PC-3 (cell line): ENCODE results near the gene PROSER2. TPM values are rescaled to one million over a fixed set of nuclear protein-coding genes. Genes with fewer than 3 reads are reported as not detected.

Experiments used
- ATAC-seq: fragments of 200-7000 bp; cut with Tn5 transposase; 2 replicates; pipeline ENCODE4 v1.9.1; 2020; ENCODE audit warnings: mild to moderate bottlenecking, moderate library complexity
- BruUV-seq: library from RNA; stranded (reverse); fragments of 400-500 nt; replicated peaks from 2 replicates; lab custom pipeline; 2021; lab: Mats Ljungman, UMichigan
- CTCF ChIA-PET: fragments of 300-600 bp; sonication (Branson Sonifier 250); formaldehyde crosslinking; loops from one replicate; lab custom pipeline; 2022; ENCODE audit warnings: antibody characterized with exemption; lab: Charles Lee
- POLR2A ChIA-PET: fragments of 300-600 bp; sonication (Branson Sonifier 250); formaldehyde crosslinking; loops from one replicate; lab custom pipeline; 2022; ENCODE audit warnings: antibody characterized with exemption; ENCODE audit not compliant: unreplicated experiment; lab: Charles Lee
- DNase-seq: peaks from one replicate; pipeline ENCODE4 v3.0.0-alpha.2; 2015
- H2AFZ ChIP-seq: fragments of 300-600 bp; sonication (generic); 2 replicates; pipeline ENCODE4 v1.6.0; 2016; ENCODE audit warnings: antibody characterized with exemption, low read length
- H3F3A ChIP-seq: fragments of 300-600 bp; sonication (generic); one replicate; pipeline ENCODE4 v1.6.0; 2017; ENCODE audit warnings: antibody characterized with exemption, low read length, control low read depth, mild to moderate bottlenecking; ENCODE audit not compliant: unreplicated experiment
- H3K27ac ChIP-seq: fragments of 300-600 bp; sonication (generic); 2 replicates; pipeline ENCODE4 v1.5.1; 2016; ENCODE audit warnings: mild to moderate bottlenecking, low read length
- H3K27me3 ChIP-seq: fragments of 300-600 bp; sonication (generic); 2 replicates; pipeline ENCODE4 v1.6.1; 2016; ENCODE audit warnings: low read length, mixed read lengths
- H3K36me3 ChIP-seq: fragments of 300-600 bp; sonication (generic); 2 replicates; pipeline ENCODE4 v1.6.1; 2016; ENCODE audit warnings: low read depth, mixed run types, low read length, mixed read lengths
- H3K4me1 ChIP-seq: fragments of 300-600 bp; sonication (generic); 2 replicates; pipeline ENCODE4 v1.5.1; 2016; ENCODE audit warnings: low read length; ENCODE audit not compliant: insufficient read depth
- H3K4me2 ChIP-seq: fragments of 300-600 bp; sonication (generic); 2 replicates; pipeline ENCODE4 v1.6.0; 2016; ENCODE audit warnings: low read length
- H3K4me3 ChIP-seq: fragments of 300-600 bp; sonication (generic); 2 replicates; pipeline ENCODE4 v1.5.1; 2016; ENCODE audit warnings: mild to moderate bottlenecking, low read length, mixed read lengths
- H3K79me2 ChIP-seq: fragments of 300-600 bp; sonication (generic); 2 replicates; pipeline ENCODE4 v1.6.1; 2017; ENCODE audit warnings: low read length, mixed read lengths
- H3K9ac ChIP-seq: fragments of 300-600 bp; sonication (generic); 2 replicates; pipeline ENCODE4 v1.6.0; 2016; ENCODE audit warnings: mild to moderate bottlenecking, low read length
- H3K9me2 ChIP-seq: fragments of 300-600 bp; sonication (generic); replicated peaks from 2 replicates; pipeline ENCODE4 v1.6.1; 2016; ENCODE audit warnings: mixed run types, low read length, mixed read lengths
- H3K9me3 ChIP-seq: fragments of 300-600 bp; sonication (generic); 2 replicates; pipeline ENCODE4 v1.6.1; 2016; ENCODE audit warnings: low read length, mixed read lengths
- H4K20me1 ChIP-seq: fragments of 300-600 bp; sonication (generic); 2 replicates; pipeline ENCODE4 v1.6.1; 2016; ENCODE audit warnings: low read length, mixed read lengths
- EZH2 ChIP-seq: fragments of 300-600 bp; sonication (generic); IDR thresholded peaks from one replicate; pipeline ENCODE4 v1.6.1; 2017; ENCODE audit warnings: antibody characterized with exemption, mild to moderate bottlenecking, low read length; ENCODE audit not compliant: unreplicated experiment
- EZH2phosphoT487 ChIP-seq: fragments of 300-600 bp; sonication (generic); IDR thresholded peaks from 2 replicates; pipeline ENCODE4 v1.6.1; 2018; ENCODE audit warnings: mild to moderate bottlenecking, antibody characterized with exemption, low read length, borderline replicate concordance
- intact Hi-C: fragments of 100-400 bp; cut with micrococcal nuclease; formaldehyde crosslinking; loops from 2 replicates; pipeline ENCODE4 v1.9.0; 2023
- total RNA-seq: library from RNA; depleted of rRNA; stranded (reverse); fragments of >200 nt; gene quantifications from 2 replicates; pipeline ENCODE4 v1.2.3, GENCODE V29; 2014
- TF ChIP-seq, protein P1 (sequence below): fragments of 300-600 bp; sonication (generic); conservative IDR thresholded peaks from 2 replicates; pipeline ENCODE4 v1.5.1; 2017; ENCODE audit warnings: antibody characterized with exemption, low read depth, mild to moderate bottlenecking, low read length

PROSER2 gene
- total RNA-seq, 1 experiment from 2014 or later: 52.5 TPM

DNA sequence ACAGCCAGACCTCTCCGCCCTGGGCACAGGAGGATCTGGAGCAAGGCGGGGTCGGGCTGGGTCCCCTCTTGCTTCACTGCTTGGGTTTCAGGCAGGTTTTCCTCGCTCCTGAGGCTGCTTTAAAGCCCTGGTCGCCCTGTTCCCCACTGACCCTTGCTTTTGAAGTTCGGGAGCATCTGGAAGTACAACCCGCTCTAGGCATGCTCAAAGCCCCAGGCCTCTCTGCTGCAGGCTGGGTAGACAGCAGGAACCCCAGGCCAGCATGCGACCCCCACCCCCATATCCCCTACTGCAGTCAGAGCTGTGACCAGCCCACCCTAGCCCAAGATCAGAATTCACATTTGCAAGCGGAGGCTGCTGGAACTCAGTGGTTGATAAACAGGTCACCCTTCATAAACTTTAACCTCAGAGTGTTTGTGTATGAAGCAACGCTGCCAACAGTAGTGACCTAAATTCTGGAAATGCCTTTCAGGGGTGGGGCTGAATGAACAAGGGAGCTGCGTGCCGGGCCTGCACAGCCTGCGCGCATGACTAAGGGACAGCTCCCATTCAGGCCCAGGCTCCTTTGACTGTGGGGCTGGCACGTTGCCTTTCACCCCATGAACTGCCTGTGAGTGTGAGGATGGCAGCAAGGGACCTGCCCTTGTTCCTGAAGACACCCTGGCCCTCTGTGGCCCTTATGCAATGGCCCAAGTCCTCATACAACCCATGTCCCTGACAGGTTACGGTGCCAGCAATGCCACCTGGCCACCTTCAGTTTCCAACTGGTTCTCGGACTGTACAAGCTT is 52.5 kb downstream of the PROSER2 start:
- H2AFZ ChIP-seq: 0 out of 2 replicates have a peak overlapping the region, but pooled peaks have one; percentile 32
- no peaks in the 10 kb centered on the region for H3K36me3 ChIP-seq
- H3F3A ChIP-seq: no peaks in the 10 kb centered on the region
- peak overlapping the region; percentile 86 for H3K9ac ChIP-seq
- no peaks in the 10 kb centered on the region for H3K9me3 ChIP-seq
- H3K79me2 ChIP-seq: no peaks in the 10 kb centered on the region
- H4K20me1 ChIP-seq: no peaks in the 10 kb centered on the region
- H3K9me2 ChIP-seq: no peaks in the 10 kb centered on the region
- TF ChIP-seq, protein P1, sequence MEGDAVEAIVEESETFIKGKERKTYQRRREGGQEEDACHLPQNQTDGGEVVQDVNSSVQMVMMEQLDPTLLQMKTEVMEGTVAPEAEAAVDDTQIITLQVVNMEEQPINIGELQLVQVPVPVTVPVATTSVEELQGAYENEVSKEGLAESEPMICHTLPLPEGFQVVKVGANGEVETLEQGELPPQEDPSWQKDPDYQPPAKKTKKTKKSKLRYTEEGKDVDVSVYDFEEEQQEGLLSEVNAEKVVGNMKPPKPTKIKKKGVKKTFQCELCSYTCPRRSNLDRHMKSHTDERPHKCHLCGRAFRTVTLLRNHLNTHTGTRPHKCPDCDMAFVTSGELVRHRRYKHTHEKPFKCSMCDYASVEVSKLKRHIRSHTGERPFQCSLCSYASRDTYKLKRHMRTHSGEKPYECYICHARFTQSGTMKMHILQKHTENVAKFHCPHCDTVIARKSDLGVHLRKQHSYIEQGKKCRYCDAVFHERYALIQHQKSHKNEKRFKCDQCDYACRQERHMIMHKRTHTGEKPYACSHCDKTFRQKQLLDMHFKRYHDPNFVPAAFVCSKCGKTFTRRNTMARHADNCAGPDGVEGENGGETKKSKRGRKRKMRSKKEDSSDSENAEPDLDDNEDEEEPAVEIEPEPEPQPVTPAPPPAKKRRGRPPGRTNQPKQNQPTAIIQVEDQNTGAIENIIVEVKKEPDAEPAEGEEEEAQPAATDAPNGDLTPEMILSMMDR: no peak
- no peak for TF ChIP-seq EZH2phosphoT487
- no peak for TF ChIP-seq EZH2
- peaks cover 23% of the 10 kb centered on the region for H3K4me1 ChIP-seq
- DNase-seq (peak; percentile 91), ATAC-seq (peak; percentile 93)
- ChIA-PET POLR2A (interaction anchor here (0.6 kb wide), 1 partner anchor 22 kb away, joined by 3 read pairs; no protein-coding TSS in a partner anchor), CTCF (interaction anchor here (1.0 to 1.3 kb wide), 2 partner anchors 93 to 111 kb away, joined by 4 read pairs; no protein-coding TSS in a partner anchor)
- peak overlapping the region; percentile 99 for H3K27ac ChIP-seq
- peak overlapping the region; percentile 57 for H3K4me2 ChIP-seq
- intact Hi-C loops: loop anchor here (10.0 kb wide), 1 partner anchor 109 kb away; no protein-coding TSS in a partner anchor
- no TSS peak for BruUV-seq
- no peaks in the 10 kb centered on the region for H3K27me3 ChIP-seq
- H3K4me3 ChIP-seq: no peak overlapping the region

DNA sequence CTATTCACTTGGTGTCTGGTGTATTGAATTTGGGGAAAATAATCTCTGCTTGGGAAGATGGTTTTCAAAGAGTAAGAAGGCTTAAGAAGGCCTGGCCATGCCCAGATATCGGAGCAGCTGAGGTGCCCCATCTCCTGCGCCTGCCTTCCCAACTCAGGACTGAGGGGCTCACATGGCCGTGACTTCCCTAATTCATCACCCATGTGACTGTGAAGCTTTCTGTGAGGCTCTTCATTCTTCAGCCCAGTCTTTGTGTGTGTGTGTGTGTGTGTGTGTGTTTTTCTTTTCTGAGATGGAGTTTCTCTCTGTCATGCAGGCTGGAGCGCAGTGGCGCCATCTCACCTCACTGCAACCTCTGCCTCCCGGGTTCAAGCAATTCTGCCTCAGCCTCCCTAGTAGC is 53.2 kb downstream of the PROSER2 start:
- ChIA-PET POLR2A (no interaction called here), CTCF (interaction anchor here (1.0 to 1.3 kb wide), 2 partner anchors 93 to 110 kb away, joined by 4 read pairs; no protein-coding TSS in a partner anchor)
- no peaks in the 10 kb centered on the region for H3K9me2 ChIP-seq
- BruUV-seq: TSS peak; percentile 62
- ATAC-seq (no peak), DNase-seq (no peak)
- H3K4me3 ChIP-seq: no peak overlapping the region
- no peaks in the 10 kb centered on the region for H3F3A ChIP-seq
- no peaks in the 10 kb centered on the region for H3K27me3 ChIP-seq
- H3K4me2 ChIP-seq: no peak overlapping the region
- no peaks in the 10 kb centered on the region for H3K36me3 ChIP-seq
- 0 out of 2 replicates have a peak overlapping the region, but pooled peaks have one; percentile 32 for H2AFZ ChIP-seq
- no peaks in the 10 kb centered on the region for H3K9me3 ChIP-seq
- TF ChIP-seq EZH2: no peak
- TF ChIP-seq, protein P1: no peak
- no peak for TF ChIP-seq EZH2phosphoT487
- H3K4me1 ChIP-seq: peaks cover 29% of the 10 kb centered on the region
- no peaks in the 10 kb centered on the region for H3K79me2 ChIP-seq
- intact Hi-C loops: loop anchor here (10.0 kb wide), 1 partner anchor 108 kb away; no protein-coding TSS in a partner anchor
- peak overlapping the region; percentile 99 for H3K27ac ChIP-seq
- peak overlapping the region; percentile 84 for H3K9ac ChIP-seq
- H4K20me1 ChIP-seq: no peaks in the 10 kb centered on the region
